K562 (cell line): ENCODE results near the gene MPHOSPH10. TPM values are rescaled to one million over a fixed set of nuclear protein-coding genes. Genes with fewer than 3 reads are reported as not detected.

Experiments
- ARID4B ChIP-seq: sonication (generic); formaldehyde crosslinking; IDR thresholded peaks from 2 replicates; pipeline ENCODE4 v1.8.0; 2022; ENCODE audit warnings: mild to moderate bottlenecking, missing genetic modification reagents
- CHD1 ChIP-seq: fragments of 200-600 bp; sonication (generic); IDR thresholded peaks from one replicate; pipeline ENCODE4 v1.6.1; 2012; ENCODE audit warnings: mild to moderate bottlenecking, moderate library complexity, low read length, inconsistent platforms
- FOXA3 ChIP-seq, 2 experiments: fragments of 450-650 bp in 1 of 2; sonication (generic) in 1 of 2; formaldehyde crosslinking; IDR thresholded peaks in 1 of 2; conservative IDR thresholded peaks in 1 of 2; 2 replicates each; pipeline versions ENCODE4 v1.4.0 to v1.8.0; 2020 to 2022; ENCODE audit warnings: mild to moderate bottlenecking in 2 of 2, missing genetic modification reagents in 1 of 2
- FOXM1 ChIP-seq, 2 experiments: fragments of 450-650 bp in 1 of 2; sonication (generic) in 1 of 2; formaldehyde crosslinking in 1 of 2; IDR thresholded peaks; 2 replicates each; pipeline versions ENCODE4 v1.6.1 to v1.9.0; 2017 to 2022; ENCODE audit warnings: low read depth in 2 of 2, mild to moderate bottlenecking in 2 of 2, missing genetic modification reagents in 1 of 2, moderate library complexity in 1 of 2
- HSF4 ChIP-seq: fragments of 250-450 bp; sonication (Bioruptor Pico); IDR thresholded peaks from 2 replicates; pipeline ENCODE4 v2.1.2; 2022; ENCODE audit warnings: mild to moderate bottlenecking, moderate library complexity, borderline replicate concordance
- MTA3 ChIP-seq: fragments of 450-650 bp; formaldehyde crosslinking; IDR thresholded peaks from 2 replicates; pipeline ENCODE4 v1.6.1; 2017; ENCODE audit warnings: mild to moderate bottlenecking, borderline replicate concordance
- ZBTB34 ChIP-seq: fragments of 250-450 bp; sonication (Bioruptor Pico); IDR thresholded peaks from 2 replicates; pipeline ENCODE4 v1.8.0; 2021; ENCODE audit warnings: mild to moderate bottlenecking, moderate library complexity
- ZC3H4 ChIP-seq: sonication (generic); formaldehyde crosslinking; IDR thresholded peaks from 2 replicates; pipeline ENCODE4 v1.9.0; 2021; ENCODE audit warnings: missing genetic modification reagents, borderline replicate concordance
- ZNF586 ChIP-seq: fragments of 450-650 bp; formaldehyde crosslinking; conservative IDR thresholded peaks from 2 replicates; pipeline ENCODE4 v1.4.0; 2020; ENCODE audit warnings: mild to moderate bottlenecking, moderate library complexity
- polyA plus RNA-seq, 8 experiments: library from polyadenylated mRNA; depleted of rRNA in 4 of 8; stranded (reverse) in 5 of 8; unstranded in 3 of 8; fragments of >200 nt; fragmentation: Nextera tagmentation in 2 of 8; fragmentation: Illumina TruSeq in 1 of 8; extraction: Ambion mirVana in 2 of 8; extraction: Trizol in 1 of 8; gene quantifications; 2 replicates each; pipeline versions ENCODE4 v1.2.1 to v1.2.3, GENCODE V29; 2011 to 2014; ENCODE audit warnings: inconsistent platforms in 1 of 8, missing spikeins in 1 of 8
- total RNA-seq, 7 experiments: library from RNA; depleted of rRNA in 6 of 7; stranded (reverse); fragments of >200 nt in 6 of 7; fragmentation: Illumina TruSeq in 2 of 7; extraction: Trizol in 2 of 7; gene quantifications; 2 replicates each; pipeline versions ENCODE4 v1.2.1 to v1.2.3, GENCODE V29; 2011 to 2021; ENCODE audit warnings: low replicate concordance in 1 of 7
- TF ChIP-seq, protein P1 (sequence below), 2 experiments: fragments of 450-650 bp; formaldehyde crosslinking in 1 of 2; IDR thresholded peaks; 2 replicates each; pipeline versions ENCODE4 v1.4.0 to v1.6.1; 2014 to 2020; ENCODE audit warnings: mild to moderate bottlenecking in 2 of 2, borderline replicate concordance in 1 of 2, low read depth in 1 of 2
- TF ChIP-seq, protein P2 (sequence below): fragments of 450-650 bp; formaldehyde crosslinking; conservative IDR thresholded peaks from 2 replicates; pipeline ENCODE4 v1.4.0; 2022; ENCODE audit warnings: mild to moderate bottlenecking, missing genetic modification characterization

Gene MPHOSPH10
- total and polyA plus RNA-seq, 9 of the 15 experiments (the other 6 are each of a cell fraction or from before 2014, with no cell fraction given): 36.8 to 83.7 (median 58.5) TPM

GRCh38 chr2:71129902-71130151, 607 bp upstream of the MPHOSPH10 start (continued):
- TF ChIP-seq ZC3H4: no peak
- TF ChIP-seq, protein P1, sequence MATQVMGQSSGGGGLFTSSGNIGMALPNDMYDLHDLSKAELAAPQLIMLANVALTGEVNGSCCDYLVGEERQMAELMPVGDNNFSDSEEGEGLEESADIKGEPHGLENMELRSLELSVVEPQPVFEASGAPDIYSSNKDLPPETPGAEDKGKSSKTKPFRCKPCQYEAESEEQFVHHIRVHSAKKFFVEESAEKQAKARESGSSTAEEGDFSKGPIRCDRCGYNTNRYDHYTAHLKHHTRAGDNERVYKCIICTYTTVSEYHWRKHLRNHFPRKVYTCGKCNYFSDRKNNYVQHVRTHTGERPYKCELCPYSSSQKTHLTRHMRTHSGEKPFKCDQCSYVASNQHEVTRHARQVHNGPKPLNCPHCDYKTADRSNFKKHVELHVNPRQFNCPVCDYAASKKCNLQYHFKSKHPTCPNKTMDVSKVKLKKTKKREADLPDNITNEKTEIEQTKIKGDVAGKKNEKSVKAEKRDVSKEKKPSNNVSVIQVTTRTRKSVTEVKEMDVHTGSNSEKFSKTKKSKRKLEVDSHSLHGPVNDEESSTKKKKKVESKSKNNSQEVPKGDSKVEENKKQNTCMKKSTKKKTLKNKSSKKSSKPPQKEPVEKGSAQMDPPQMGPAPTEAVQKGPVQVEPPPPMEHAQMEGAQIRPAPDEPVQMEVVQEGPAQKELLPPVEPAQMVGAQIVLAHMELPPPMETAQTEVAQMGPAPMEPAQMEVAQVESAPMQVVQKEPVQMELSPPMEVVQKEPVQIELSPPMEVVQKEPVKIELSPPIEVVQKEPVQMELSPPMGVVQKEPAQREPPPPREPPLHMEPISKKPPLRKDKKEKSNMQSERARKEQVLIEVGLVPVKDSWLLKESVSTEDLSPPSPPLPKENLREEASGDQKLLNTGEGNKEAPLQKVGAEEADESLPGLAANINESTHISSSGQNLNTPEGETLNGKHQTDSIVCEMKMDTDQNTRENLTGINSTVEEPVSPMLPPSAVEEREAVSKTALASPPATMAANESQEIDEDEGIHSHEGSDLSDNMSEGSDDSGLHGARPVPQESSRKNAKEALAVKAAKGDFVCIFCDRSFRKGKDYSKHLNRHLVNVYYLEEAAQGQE (IDR thresholded peaks at IDR 0.05; ENCODE audit: borderline replicate concordance): no peak; the same call in 1 of the 2 replicates
- TF ChIP-seq, protein P1 (CRISPR knock-in tag; IDR thresholded peaks at IDR 0.05; ENCODE audit: low read depth): peak; percentile 90; the same call in 1 of the 2 replicates
- TF ChIP-seq CHD1: peak; percentile 89
- TF ChIP-seq HSF4: no peak
- no peak for TF ChIP-seq ZBTB34
- TF ChIP-seq, protein P2, sequence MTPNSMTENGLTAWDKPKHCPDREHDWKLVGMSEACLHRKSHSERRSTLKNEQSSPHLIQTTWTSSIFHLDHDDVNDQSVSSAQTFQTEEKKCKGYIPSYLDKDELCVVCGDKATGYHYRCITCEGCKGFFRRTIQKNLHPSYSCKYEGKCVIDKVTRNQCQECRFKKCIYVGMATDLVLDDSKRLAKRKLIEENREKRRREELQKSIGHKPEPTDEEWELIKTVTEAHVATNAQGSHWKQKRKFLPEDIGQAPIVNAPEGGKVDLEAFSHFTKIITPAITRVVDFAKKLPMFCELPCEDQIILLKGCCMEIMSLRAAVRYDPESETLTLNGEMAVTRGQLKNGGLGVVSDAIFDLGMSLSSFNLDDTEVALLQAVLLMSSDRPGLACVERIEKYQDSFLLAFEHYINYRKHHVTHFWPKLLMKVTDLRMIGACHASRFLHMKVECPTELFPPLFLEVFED (CRISPR knock-in tag): no peak
- no peak for TF ChIP-seq ARID4B (CRISPR knock-in tag)
- TF ChIP-seq FOXM1 (IDR thresholded peaks at IDR 0.05; ENCODE audit: low read depth): no peak
- TF ChIP-seq FOXM1 (CRISPR knock-in tag; IDR thresholded peaks at IDR 0.05; ENCODE audit: low read depth): no peak
- TF ChIP-seq MTA3: peak; percentile 65; the same call in 1 of the 2 replicates
- no peak for TF ChIP-seq FOXA3 (CRISPR knock-in tag; conservative IDR thresholded peaks at IDR 0.05 in 1 of 2, IDR thresholded peaks at IDR 0.05 in 1 of 2)
- TF ChIP-seq ZNF586 (CRISPR knock-in tag): no peak
